C4-2B (cell line): ENCODE data around the gene LRIT1.

Source experiments
- H3K27ac ChIP-seq: fragments of 450-650 bp; 2 replicates; pipeline ENCODE4 v1.5.1; 2017
- ZFX ChIP-seq: fragments of 450-650 bp; IDR thresholded peaks from 2 replicates; pipeline ENCODE4 v1.6.1; 2017
- TF ChIP-seq, protein P1 (sequence below): fragments of 450-650 bp; conservative IDR thresholded peaks from 2 replicates; pipeline ENCODE4 v1.5.1; 2017; ENCODE audit warnings: mild to moderate bottlenecking

The LRIT1 gene

DNA sequence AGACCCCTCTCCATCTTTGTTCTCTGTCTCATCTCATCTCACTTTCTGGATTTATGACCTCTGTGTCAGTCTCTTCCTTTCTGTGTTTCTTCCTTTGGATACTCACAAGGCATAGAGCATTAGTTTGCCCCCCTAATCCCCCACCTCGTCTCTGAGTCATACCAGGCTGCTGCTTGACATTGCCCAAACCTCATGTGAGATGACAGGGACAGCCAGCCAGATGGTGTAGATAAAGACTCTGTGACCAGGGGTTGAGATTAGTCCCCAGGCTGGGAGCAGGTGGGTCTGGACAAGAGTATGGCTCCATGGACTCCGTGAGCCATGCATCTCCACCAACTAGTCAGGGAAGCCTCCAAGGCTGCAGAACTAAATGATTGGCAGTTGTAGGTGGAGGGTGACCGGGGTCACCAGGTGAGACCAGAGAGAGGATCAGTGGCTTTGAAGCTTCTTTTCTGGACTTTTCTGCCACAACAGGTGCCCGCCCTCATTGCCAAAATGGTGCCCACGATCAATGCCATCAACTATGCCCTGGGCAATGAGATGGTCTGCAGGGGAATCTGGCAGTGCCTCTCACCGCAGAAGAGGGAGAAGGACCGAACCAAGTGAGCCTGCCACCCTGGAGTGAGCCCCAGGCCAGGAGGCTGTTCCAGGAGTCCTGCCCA lies 16.8 kb upstream of the LRIT1 start:
- no peak overlapping the region for H3K27ac ChIP-seq
- no peak for TF ChIP-seq ZFX
- TF ChIP-seq, protein P1, sequence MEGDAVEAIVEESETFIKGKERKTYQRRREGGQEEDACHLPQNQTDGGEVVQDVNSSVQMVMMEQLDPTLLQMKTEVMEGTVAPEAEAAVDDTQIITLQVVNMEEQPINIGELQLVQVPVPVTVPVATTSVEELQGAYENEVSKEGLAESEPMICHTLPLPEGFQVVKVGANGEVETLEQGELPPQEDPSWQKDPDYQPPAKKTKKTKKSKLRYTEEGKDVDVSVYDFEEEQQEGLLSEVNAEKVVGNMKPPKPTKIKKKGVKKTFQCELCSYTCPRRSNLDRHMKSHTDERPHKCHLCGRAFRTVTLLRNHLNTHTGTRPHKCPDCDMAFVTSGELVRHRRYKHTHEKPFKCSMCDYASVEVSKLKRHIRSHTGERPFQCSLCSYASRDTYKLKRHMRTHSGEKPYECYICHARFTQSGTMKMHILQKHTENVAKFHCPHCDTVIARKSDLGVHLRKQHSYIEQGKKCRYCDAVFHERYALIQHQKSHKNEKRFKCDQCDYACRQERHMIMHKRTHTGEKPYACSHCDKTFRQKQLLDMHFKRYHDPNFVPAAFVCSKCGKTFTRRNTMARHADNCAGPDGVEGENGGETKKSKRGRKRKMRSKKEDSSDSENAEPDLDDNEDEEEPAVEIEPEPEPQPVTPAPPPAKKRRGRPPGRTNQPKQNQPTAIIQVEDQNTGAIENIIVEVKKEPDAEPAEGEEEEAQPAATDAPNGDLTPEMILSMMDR: no peak

DNA sequence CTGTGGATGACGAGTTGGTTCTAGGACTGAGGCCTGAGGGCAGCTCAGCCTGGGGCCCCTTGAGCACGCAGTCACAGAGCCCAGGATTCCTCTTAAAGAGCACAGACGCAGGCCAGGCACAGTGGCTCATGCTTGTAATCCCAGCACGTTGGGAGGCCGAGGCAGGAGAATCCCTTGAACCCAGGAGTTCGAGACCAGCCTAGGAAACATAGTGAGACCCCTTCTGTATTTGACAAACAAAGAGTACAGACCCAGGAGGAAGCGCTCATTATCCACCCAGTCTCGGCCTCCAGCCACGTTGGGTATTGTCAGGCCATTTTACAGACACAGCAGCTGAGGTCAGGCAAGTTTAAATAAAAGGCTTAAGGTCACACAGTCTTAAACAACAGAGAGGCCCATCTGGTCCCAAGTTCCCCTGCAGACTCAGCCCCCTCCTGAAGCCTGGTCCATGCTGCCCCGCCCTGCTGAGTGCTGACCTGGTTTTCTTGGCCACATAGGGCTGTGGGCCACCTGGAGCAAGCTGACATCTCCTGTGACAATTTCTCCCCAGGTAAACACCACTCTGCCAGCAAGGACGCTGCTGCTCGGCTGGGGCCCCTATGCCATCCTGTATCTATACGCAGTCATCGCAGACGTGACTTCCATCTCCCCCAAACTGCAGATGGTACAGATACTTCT lies 16.1 kb upstream of the LRIT1 start:
- no peak overlapping the region for H3K27ac ChIP-seq
- TF ChIP-seq, protein P1: peak; percentile 42
- TF ChIP-seq ZFX: no peak

DNA sequence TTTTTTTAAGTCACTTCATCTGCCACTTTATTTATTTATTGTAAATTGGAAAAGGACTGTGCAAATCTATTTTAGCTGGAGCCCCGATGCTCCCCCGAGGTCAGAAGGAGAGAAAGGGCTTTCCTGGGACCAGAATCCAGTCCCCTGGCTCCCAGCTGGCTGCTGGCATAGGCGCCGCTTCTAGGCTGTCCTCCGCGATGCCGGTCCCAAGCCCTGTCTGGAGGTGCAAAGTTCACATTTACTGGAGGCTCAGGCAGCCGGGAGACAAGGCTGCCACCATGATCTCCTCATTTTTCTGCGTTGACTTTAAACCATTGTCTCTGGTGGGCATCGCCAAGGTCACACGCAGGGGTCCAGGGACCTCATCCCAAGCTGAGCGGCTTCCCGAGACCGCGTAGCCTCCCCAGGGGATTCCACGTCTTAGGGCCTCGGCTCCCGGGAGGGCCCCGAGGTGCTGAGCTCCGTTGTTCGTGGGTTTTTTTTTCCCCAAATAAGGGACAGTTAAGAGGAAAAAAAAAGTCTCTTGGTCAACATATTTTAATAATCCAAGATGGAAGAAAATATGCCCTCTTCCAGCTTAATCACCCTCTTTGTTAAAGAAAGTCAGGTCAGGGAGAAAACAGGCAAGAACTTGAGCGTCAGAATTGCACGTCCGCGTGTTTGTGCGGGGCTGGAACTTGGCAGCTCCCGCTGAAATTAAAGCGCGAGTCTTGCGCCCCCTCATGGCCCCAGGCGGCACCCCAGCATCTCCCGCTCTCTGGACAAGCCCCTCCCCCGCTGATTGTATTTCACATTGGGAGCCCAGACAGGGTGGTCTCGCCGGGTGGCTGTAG lies 15.4 kb upstream of the LRIT1 start:
- TF ChIP-seq, protein P1: peak; percentile 67
- TF ChIP-seq ZFX: no peak
- no peak overlapping the region for H3K27ac ChIP-seq

DNA sequence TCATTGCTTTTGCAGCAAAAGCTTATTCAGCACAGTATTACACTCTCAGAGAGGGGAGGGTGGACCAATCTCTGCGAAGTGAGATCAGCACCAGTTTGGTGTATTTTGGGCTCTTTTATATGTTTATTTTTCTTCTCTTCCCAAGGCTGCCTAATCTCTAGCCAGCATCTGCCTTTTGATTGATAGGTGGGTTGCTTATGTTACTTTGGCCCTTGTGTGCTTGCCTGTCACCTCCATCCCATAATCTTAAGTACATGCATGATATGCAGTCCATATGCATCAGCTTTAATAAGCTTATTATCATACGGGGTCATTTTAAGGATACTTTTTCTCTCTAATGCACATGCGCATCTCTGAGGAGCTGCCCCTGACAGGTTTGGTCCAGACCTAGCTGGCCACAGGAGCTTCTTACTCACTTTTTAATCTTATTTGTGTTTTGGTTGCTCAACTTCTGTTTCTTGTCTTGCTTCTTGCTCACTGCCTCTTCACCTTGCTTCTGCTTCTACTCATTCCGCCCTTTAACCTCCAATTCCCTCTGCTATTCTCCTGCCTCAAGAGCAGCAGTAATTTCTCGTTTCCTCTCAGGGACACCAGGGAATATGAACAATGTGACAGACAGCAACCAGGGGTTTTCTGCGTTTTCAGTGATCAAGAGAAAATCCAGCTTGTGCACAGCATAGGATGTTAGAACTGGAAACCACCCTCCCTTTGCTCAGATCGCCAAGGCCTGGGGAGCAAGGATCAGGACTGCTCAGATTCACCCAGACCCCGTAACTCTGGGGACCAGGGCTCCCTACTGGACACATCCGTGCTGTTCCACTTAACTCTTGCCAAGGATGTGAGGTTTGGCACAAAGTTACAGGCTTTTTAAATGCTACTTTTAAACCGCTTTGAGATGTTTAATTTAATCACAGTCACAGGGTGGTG lies 13.5 kb upstream of the LRIT1 start:
- TF ChIP-seq ZFX: no peak
- TF ChIP-seq, protein P1: no peak
- no peak overlapping the region for H3K27ac ChIP-seq

DNA sequence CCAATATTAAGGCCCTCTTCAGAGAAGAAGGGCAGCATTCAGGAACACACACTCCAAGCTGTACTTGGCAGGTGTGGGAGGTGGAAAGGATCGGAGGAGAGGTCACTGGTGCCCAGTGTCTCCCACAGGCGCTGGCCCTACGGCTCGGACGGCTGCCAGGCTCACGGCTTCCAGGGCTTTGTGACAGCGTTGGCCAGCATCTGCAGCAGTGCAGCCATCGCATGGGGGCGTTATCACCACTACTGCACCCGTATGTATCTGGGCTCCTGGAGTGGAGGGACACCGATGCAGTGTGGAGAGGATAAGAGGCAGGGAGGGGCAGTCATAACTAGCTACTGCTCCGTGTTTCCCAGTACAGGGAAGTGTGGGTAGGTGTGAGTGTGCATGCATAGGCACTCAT lies 7.4 kb upstream of the LRIT1 start:
- TF ChIP-seq, protein P1: no peak
- no peak for TF ChIP-seq ZFX
- H3K27ac ChIP-seq: no peak overlapping the region

DNA sequence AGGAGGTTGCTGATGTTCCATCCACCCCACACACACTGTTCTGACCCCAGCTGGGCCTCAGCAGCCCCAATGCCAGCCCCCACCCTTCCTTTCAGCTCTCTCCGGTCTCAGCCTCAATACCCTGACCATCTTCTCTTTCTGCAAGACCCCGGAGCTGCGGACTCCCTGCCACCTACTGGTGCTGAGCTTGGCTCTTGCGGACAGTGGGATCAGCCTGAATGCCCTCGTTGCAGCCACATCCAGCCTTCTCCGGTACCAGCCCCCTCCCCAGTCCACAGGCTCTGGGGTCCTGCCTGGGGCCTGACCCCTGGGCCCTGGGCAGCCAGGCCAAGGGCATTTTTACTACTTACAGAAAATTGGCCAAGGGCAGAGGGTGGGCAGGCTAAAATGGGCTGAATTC lies 6.2 kb upstream of the LRIT1 start:
- TF ChIP-seq, protein P1: no peak
- TF ChIP-seq ZFX: no peak
- no peak overlapping the region for H3K27ac ChIP-seq
